Measurements from ENCODE around the gene CCDC38.
"Not testable (repeated sequence)": the region's sequence is repeated elsewhere in the genome, so short reads cannot be mapped to it uniquely, and the experiment has no call there.

Gene CCDC38

DNA sequence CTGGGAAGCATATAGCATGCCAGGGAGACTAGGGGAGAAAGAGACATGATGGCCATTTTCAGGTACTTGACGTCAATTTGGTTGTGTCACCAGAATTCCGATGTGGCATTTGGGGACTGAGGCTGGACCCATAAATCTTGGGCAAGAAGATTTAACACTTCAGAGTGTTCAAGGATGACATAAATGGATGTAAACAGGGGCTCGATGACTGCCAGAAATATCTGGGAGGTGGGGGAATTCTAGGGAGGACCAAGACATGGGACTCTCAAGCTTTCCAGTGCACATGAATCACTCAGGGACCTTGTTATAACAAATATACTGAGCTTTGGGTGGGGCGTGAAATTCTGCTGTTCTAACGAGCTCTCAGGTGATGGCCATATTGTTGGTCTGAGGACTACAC, 35.9 kb upstream of the CCDC38 start:
- H3K36me3 ChIP-seq, result no peaks in the 10 kb centered on the region
- H4K20me1 ChIP-seq, result no peaks in the 10 kb centered on the region
- no peaks in the 10 kb centered on the region for H3K9me3 ChIP-seq
- no peak overlapping the region for H3K27ac ChIP-seq
- TF ChIP-seq Cebpa-rat (IDR thresholded peaks at IDR 0.05), result no peak
- no peaks in the 10 kb centered on the region for H3K27me3 ChIP-seq
- H3K4me1 ChIP-seq, result no peaks in the 10 kb centered on the region
- H3K9ac ChIP-seq, result no peak overlapping the region
- no peak overlapping the region for H3K4me2 ChIP-seq
- H3K4me3 ChIP-seq, result no peak overlapping the region

DNA sequence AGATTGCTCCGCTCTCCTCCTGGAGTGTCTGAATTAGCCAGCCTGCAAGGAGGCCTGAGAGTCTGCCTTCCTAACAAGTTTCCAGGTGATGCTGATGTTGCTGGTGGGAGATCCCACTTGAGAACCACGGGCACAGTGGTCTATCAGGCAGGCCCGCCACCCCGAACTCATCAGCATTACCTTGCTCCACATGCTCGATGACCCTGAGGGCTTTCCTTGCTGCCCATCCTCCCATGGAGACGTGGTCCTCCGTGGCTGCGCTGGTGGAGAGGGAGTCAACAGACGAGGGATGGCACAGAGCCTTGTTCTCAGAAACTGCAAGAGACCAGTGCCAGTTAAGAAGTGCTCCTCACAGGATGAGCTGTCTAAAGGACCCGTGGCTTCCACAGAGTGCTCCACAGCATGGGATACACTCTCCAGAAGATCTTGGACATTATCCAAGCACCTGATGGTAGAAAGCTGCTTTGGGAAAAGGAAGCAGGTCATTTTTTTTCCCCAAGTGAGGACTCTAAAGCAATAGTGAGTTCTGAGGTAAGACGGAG, 35.4 kb upstream of the CCDC38 start:
- no peaks in the 10 kb centered on the region for H3K36me3 ChIP-seq

DNA sequence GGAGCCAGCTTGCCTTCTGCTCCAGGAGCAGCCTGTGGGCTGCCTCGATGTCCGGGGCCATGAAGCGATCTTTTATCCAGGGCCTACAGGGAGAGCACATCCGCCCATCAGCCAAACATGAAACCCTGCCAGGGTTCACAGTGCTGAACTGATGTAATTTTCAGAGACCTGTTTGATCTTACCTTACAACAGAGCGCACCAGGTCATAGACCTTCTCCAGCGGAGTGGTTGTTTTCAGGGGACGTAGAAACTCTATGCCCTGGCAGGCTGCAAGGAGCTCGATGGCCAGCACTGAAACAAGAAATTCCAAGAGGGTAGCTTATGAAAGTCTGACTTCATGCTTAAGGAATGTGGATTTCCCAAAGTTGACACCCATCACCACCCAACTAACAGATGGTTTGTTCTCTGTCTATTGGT, 34.0 kb upstream of the CCDC38 start:
- Histone ChIP-seq H4K20me1 (no peaks in the 10 kb centered on the region), H3K4me3 (no peak overlapping the region), H3K9me3 (no peaks in the 10 kb centered on the region), H3K27me3 (no peaks in the 10 kb centered on the region), H3K4me1 (no peaks in the 10 kb centered on the region), H3K4me2 (no peak overlapping the region), H3K36me3 (no peaks in the 10 kb centered on the region), H3K27ac (no peak overlapping the region), H3K9ac (no peak overlapping the region)
- TF ChIP-seq Cebpa-rat (IDR thresholded peaks at IDR 0.05), result no peak

More for the DNA sequence above, 35.4 kb upstream of the CCDC38 start:
- no peak overlapping the region for H3K9ac ChIP-seq
- H3K27me3 ChIP-seq, result no peaks in the 10 kb centered on the region
- no peak overlapping the region for H3K4me3 ChIP-seq
- no peak overlapping the region for H3K4me2 ChIP-seq
- no peak overlapping the region for H3K27ac ChIP-seq
- TF ChIP-seq Cebpa-rat (IDR thresholded peaks at IDR 0.05), result no peak
- H3K4me1 ChIP-seq, result no peaks in the 10 kb centered on the region
- H4K20me1 ChIP-seq, result no peaks in the 10 kb centered on the region
- H3K9me3 ChIP-seq, result no peaks in the 10 kb centered on the region

DNA sequence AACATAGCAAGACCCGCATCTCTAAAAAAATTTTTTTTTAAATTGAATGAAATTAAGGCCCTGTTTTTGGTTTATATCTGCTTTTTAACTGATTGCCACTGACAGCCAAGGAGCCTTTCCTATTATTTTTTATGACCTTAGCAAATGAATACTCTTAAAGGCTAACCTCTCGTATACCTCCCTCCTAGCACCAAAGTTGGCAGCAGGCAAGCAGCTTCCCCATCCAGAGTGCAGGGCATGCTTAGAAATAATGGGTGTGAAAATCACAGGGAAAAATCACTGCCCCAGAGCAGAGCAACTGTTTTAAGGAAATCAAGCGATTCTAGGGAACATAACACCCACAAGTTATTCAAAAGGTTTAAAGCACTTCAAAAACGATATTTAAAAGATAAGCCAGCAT, 33.1 kb upstream of the CCDC38 start:
- Histone ChIP-seq H3K9ac (no peak overlapping the region), H3K9me3 (no peaks in the 10 kb centered on the region), H3K36me3 (no peaks in the 10 kb centered on the region), H3K27ac (no peak overlapping the region), H3K4me2 (no peak overlapping the region), H4K20me1 (no peaks in the 10 kb centered on the region), H3K27me3 (no peaks in the 10 kb centered on the region), H3K4me1 (no peaks in the 10 kb centered on the region), H3K4me3 (no peak overlapping the region)
- TF ChIP-seq Cebpa-rat (IDR thresholded peaks at IDR 0.05), result no peak

- Histone ChIP-seq H3K27me3 (no peaks in the 10 kb centered on the region), H4K20me1 (no peaks in the 10 kb centered on the region), H3K27ac (no peak overlapping the region), H3K9me3 (no peaks in the 10 kb centered on the region), H3K36me3 (no peaks in the 10 kb centered on the region), H3K9ac (no peak overlapping the region), H3K4me3 (no peak overlapping the region), H3K4me1 (no peaks in the 10 kb centered on the region), H3K4me2 (no peak overlapping the region)
- no peak for TF ChIP-seq Cebpa-rat (IDR thresholded peaks at IDR 0.05)
Measured at GRCh38 chr12:95974358-95974757, 31.9 kb upstream of the CCDC38 start.

- Histone ChIP-seq H3K4me2 (no peak overlapping the region), H3K27me3 (no peaks in the 10 kb centered on the region), H4K20me1 (no peaks in the 10 kb centered on the region), H3K9ac (no peak overlapping the region), H3K9me3 (no peaks in the 10 kb centered on the region), H3K36me3 (no peaks in the 10 kb centered on the region), H3K27ac (no peak overlapping the region), H3K4me3 (no peak overlapping the region), H3K4me1 (no peaks in the 10 kb centered on the region)
- no peak for TF ChIP-seq Cebpa-rat (IDR thresholded peaks at IDR 0.05)
Measured at GRCh38 chr12:95972832-95973456, 30.5 kb upstream of the CCDC38 start.

- no peak overlapping the region for H3K4me3 ChIP-seq
- H4K20me1 ChIP-seq, result no peaks in the 10 kb centered on the region
- no peak overlapping the region for H3K9ac ChIP-seq
- H3K27ac ChIP-seq, result no peak overlapping the region
- no peaks in the 10 kb centered on the region for H3K4me1 ChIP-seq
- no peak for TF ChIP-seq Cebpa-rat (IDR thresholded peaks at IDR 0.05)
- H3K4me2 ChIP-seq, result no peak overlapping the region
- no peaks in the 10 kb centered on the region for H3K9me3 ChIP-seq
- H3K27me3 ChIP-seq, result no peaks in the 10 kb centered on the region
- no peaks in the 10 kb centered on the region for H3K36me3 ChIP-seq
Measured at GRCh38 chr12:95970905-95971304, 28.5 kb upstream of the CCDC38 start.

GRCh38 chr12:95969116-95969515, 26.7 kb upstream of the CCDC38 start:
- not testable (repeated sequence) for H3K27ac ChIP-seq, H3K4me1 ChIP-seq, H3K4me2 ChIP-seq, H3K9ac ChIP-seq, H3K4me3 ChIP-seq, H3K36me3 ChIP-seq, H4K20me1 ChIP-seq, H3K9me3 ChIP-seq, H3K27me3 ChIP-seq

- Histone ChIP-seq H3K9ac (no peak overlapping the region), H3K9me3 (no peaks in the 10 kb centered on the region), H3K27me3 (no peaks in the 10 kb centered on the region), H3K4me2 (no peak overlapping the region), H3K36me3 (no peaks in the 10 kb centered on the region), H3K4me1 (0 out of 2 replicates have a peak, but pooled peaks cover 5% of the 10 kb centered on the region), H3K4me3 (no peak overlapping the region), H4K20me1 (no peaks in the 10 kb centered on the region), H3K27ac (no peak overlapping the region)
- no peak for TF ChIP-seq Cebpa-rat (IDR thresholded peaks at IDR 0.05)
Measured at GRCh38 chr12:95967301-95967700, 24.9 kb upstream of the CCDC38 start.

- Histone ChIP-seq H3K27ac (no peak overlapping the region), H4K20me1 (no peaks in the 10 kb centered on the region), H3K4me2 (no peak overlapping the region), H3K27me3 (no peaks in the 10 kb centered on the region), H3K9ac (no peak overlapping the region), H3K9me3 (no peaks in the 10 kb centered on the region), H3K4me3 (no peak overlapping the region), H3K36me3 (no peaks in the 10 kb centered on the region), H3K4me1 (0 out of 2 replicates have a peak, but pooled peaks cover 5% of the 10 kb centered on the region)
- TF ChIP-seq Cebpa-rat (IDR thresholded peaks at IDR 0.05), result no peak
Measured at GRCh38 chr12:95966287-95966870, 24.0 kb upstream of the CCDC38 start.

Data from BLaER1 (cell line).